ENCODE results near the gene POLH. TPM values are rescaled to one million over a fixed set of nuclear protein-coding genes. Genes with fewer than 3 reads are reported as not detected.

Gene POLH
- total RNA-seq, 1 donor from 2014 or later, result 21.2 TPM

GRCh38 chr6:43575105-43575771 is 747 bp upstream of the POLH start:
- peak; percentile 93 for DNase-seq (ENCODE audit: low spot score)
- peak overlapping the region; percentile 99 for H3K4me3 Mint-ChIP-seq (ENCODE audit: unreplicated experiment)
- peak overlapping the region; percentile 91 for H3K27ac Mint-ChIP-seq (ENCODE audit: unreplicated experiment)
- H3K4me1 Mint-ChIP-seq (ENCODE audit: low read depth), result peaks cover 37% of the 10 kb centered on the region
- H3K9me3 Mint-ChIP-seq (ENCODE audit: low read depth), result no peaks in the 10 kb centered on the region
- H3K36me3 Mint-ChIP-seq (ENCODE audit: low read depth), result peaks cover 7% of the 10 kb centered on the region
- TF ChIP-seq, protein P1, sequence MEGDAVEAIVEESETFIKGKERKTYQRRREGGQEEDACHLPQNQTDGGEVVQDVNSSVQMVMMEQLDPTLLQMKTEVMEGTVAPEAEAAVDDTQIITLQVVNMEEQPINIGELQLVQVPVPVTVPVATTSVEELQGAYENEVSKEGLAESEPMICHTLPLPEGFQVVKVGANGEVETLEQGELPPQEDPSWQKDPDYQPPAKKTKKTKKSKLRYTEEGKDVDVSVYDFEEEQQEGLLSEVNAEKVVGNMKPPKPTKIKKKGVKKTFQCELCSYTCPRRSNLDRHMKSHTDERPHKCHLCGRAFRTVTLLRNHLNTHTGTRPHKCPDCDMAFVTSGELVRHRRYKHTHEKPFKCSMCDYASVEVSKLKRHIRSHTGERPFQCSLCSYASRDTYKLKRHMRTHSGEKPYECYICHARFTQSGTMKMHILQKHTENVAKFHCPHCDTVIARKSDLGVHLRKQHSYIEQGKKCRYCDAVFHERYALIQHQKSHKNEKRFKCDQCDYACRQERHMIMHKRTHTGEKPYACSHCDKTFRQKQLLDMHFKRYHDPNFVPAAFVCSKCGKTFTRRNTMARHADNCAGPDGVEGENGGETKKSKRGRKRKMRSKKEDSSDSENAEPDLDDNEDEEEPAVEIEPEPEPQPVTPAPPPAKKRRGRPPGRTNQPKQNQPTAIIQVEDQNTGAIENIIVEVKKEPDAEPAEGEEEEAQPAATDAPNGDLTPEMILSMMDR (IDR thresholded peaks at IDR 0.05), result no peak
- H3K27me3 Mint-ChIP-seq (ENCODE audit: low read depth), result no peaks in the 10 kb centered on the region

GRCh38 chr6:43578748-43579147 is 2.8 kb downstream of the POLH start:
- Mint-ChIP-seq H3K27me3 (ENCODE audit: low read depth) (no peaks in the 10 kb centered on the region), H3K27ac (ENCODE audit: unreplicated experiment) (peak overlapping the region; percentile 81), H3K9me3 (ENCODE audit: low read depth) (no peaks in the 10 kb centered on the region), H3K4me3 (ENCODE audit: unreplicated experiment) (peak overlapping the region; percentile 29), H3K4me1 (ENCODE audit: low read depth) (peaks cover 37% of the 10 kb centered on the region), H3K36me3 (ENCODE audit: low read depth) (peaks cover 4% of the 10 kb centered on the region)
- no peak for DNase-seq (ENCODE audit: low spot score)
- TF ChIP-seq, protein P1 (IDR thresholded peaks at IDR 0.05), result no peak

DNA sequence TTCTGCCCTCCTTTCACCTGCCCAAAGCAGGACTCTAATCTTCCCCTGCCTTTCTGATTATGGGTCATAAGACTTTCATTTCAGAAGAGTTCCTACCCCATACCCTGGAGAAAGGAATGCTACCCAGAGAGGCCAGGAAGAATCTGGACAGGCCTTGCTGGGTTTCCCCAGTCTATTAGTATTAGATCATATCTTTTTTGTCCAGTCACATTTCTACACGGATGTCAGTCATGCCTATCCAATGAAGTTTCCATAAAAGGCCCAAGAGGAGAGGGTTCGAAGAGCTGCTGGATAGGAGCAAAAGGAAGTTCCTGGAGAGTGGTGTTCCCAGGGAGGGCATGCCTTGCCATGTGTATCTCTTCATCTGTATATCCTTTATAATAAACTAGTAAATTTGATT is 3.2 kb downstream of the POLH start:
- Mint-ChIP-seq H3K4me3 (ENCODE audit: unreplicated experiment) (peak overlapping the region; percentile 29), H3K36me3 (ENCODE audit: low read depth) (peaks cover 5% of the 10 kb centered on the region), H3K27ac (ENCODE audit: unreplicated experiment) (peak overlapping the region; percentile 81), H3K9me3 (ENCODE audit: low read depth) (no peaks in the 10 kb centered on the region), H3K4me1 (ENCODE audit: low read depth) (peaks cover 37% of the 10 kb centered on the region), H3K27me3 (ENCODE audit: low read depth) (no peaks in the 10 kb centered on the region)
- TF ChIP-seq, protein P1 (IDR thresholded peaks at IDR 0.05), result no peak
- DNase-seq (ENCODE audit: low spot score), result no peak

GRCh38 chr6:43582911-43583310 is 6.9 kb downstream of the POLH start:
- TF ChIP-seq, protein P1 (IDR thresholded peaks at IDR 0.05), result no peak
- Mint-ChIP-seq H3K27ac (ENCODE audit: unreplicated experiment) (no peak overlapping the region), H3K27me3 (ENCODE audit: low read depth) (no peaks in the 10 kb centered on the region), H3K9me3 (ENCODE audit: low read depth) (no peaks in the 10 kb centered on the region), H3K36me3 (ENCODE audit: low read depth) (peaks cover 18% of the 10 kb centered on the region), H3K4me1 (ENCODE audit: low read depth) (peaks cover 18% of the 10 kb centered on the region), H3K4me3 (ENCODE audit: unreplicated experiment) (no peak overlapping the region)
- DNase-seq (ENCODE audit: low spot score), result no peak

GRCh38 chr6:43584892-43585570 is 9.0 kb downstream of the POLH start:
- TF ChIP-seq, protein P1 (IDR thresholded peaks at IDR 0.05), result no peak
- Mint-ChIP-seq H3K9me3 (ENCODE audit: low read depth) (no peaks in the 10 kb centered on the region), H3K36me3 (ENCODE audit: low read depth) (peaks cover 25% of the 10 kb centered on the region), H3K4me3 (ENCODE audit: unreplicated experiment) (no peak overlapping the region), H3K4me1 (ENCODE audit: low read depth) (no peaks in the 10 kb centered on the region), H3K27me3 (ENCODE audit: low read depth) (no peaks in the 10 kb centered on the region), H3K27ac (ENCODE audit: unreplicated experiment) (peak overlapping the region; percentile 69)
- no peak for DNase-seq (ENCODE audit: low spot score)
